Measurements from ENCODE around the gene CD8B2.
"Not testable (repeated sequence)": the region's sequence is repeated elsewhere in the genome, so short reads cannot be mapped to it uniquely, and the experiment has no call there.

GRCh38 chr2:106477647-106478046 lies 9.5 kb upstream of the CD8B2 start:
- not testable (repeated sequence) for TF ChIP-seq POLR2AphosphoS5 (IDR thresholded peaks at IDR 0.05; ENCODE audit: borderline replicate concordance, low read depth, low read length); FOXP2 (optimal IDR thresholded peaks at IDR 0.05; ENCODE audit: control extremely low read depth, extremely low read length, insufficient read depth)

Measured in SK-N-MC (cell line).